ENCODE measurements around the gene CD19.
"Not testable (repeated sequence)": the region's sequence is repeated elsewhere in the genome, so short reads cannot be mapped to it uniquely, and the experiment has no call there.

Gene CD19

DNA sequence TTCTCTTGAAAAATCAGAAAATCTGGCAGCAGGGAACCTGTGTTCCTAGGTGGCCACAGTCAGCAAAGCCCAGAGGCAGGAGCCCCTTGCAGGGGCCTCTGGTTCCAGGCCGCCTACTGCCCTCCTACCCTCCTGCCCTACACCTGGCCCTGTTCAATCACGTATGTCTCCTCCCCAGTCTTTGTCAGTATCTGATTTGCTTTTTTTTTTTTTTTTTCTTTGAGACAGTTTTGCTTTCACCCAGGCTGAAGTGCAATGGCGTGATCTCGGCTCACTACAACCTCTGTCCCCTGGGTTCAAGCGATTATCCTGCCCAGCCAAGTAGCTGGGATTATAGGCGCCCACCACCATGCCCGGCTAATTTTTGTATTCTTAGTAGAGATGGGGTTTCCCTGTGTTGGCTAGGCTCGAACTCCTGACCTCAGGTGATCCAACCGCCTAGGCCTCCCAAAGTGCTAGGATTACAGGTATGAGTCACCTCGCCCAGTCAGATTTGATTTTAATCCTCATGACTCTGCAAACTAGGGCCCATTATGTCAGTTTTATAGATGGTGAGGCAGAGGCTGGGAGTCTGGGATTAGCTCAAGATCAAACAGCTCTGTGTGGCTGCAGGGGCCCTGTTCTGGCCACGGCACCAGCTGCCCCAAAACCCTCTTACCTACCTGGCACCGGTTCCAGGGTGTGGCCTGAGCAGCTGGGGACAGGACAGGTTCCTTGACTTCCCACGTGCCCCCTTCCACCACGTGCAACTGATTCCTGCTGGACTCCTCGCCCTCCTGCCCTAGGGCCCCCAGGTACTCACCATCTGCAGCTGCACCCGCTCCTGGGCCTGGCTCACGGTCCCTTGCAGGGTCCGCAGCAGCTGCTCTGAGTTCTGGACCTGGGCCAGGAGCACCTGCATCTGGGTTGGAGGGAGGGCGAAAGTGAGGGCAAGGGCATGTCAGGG, 21.4 kb upstream of the CD19 start:
- DNase-seq, result no peak

DNA sequence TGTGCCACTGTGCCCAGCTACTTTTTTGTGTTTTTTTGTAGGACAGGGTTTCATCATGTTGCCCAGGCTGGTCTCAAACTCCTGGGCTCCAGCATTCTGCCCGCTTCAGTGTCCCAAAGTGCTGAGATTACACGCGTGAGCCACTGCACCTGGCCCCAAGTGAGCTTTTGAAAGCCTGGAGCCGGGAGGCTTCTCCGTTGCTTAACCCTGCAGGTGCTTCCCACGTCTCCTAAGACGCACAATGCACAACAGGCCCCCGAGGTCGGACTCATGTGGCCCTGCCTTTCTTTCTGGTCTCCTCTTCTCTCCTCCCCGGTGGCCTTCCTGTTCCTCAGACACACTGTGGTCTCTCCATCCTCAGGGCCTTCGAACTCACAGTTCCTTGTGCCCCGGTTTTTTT, 19.2 kb upstream of the CD19 start:
- DNase-seq, result no peak

DNA sequence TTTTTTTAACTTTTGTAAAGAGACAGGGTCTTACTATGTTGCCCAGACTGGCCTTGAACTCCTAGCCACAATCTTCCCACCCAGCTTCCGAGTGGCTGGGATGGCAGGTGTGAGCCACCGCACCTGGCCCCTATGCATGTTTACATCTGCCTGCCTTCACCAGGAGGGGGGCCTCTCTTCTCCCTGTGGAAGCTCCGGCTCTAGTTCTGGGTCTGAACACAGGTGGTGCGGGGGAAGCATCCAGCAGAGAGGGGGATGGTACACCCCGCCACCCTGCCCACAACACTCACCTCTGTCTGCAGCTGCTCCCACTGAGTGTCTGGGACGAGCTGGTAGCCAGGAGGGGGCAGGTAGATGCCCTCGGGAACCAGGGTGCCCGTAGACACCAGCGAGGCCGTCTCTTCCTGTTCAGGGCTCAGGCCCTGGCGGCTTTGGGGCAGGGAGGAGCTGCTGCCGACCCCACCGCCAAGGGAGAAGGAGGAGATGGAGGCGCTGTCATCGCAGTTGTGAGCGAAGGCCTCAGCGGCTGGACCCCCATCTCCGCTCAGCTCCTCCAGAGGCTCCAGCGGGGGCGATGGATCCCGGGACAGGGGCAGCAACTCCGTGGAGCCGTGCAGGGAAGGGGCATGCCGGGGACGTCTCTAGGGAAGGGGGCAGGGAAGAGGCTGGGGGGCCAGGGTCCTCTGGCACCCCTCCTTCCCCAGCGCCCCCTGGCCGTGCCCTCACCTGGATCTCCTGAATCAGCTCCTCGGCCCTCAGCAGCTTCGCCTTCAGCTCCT, 17.6 kb upstream of the CD19 start:
- no peak for DNase-seq

DNA sequence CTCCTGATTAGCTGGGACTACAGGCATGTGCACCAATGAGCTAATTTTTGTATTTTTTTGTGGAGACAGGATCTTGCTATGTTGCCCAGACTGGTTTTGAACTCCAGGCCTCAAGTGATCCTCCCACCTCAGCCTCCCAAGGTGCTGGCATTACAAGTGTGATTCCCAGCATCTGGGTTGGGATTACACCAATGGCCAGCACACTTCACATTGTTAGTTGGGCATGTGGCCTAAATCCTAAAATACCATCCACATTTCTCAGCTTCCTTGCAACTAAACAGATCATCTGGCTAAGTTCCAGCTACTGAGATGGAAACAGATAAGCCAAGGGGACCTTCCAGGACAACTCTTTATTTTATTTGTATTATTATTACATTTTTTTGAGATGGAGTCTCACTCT, 16.6 kb upstream of the CD19 start:
- no peak for DNase-seq

DNA sequence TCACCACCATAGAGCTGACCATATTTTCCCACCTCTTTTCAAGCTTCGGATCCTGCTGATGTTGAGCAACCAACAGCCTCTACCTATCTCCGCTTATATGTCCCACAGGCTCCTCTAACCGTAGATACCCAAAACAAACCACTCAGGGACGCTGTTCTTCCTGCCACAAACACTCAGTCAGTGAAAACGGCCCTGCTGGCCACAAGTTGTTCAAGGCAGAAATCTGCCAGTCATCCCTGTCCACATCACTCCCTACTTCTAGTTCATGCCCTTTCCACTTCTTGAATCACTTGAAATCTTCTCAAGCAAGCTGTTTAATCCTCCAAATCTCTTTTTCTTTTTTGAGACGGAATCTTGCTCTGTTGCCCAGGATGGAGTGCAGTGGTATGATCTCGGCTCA, 14.7 kb upstream of the CD19 start:
- no peak for DNase-seq

DNA sequence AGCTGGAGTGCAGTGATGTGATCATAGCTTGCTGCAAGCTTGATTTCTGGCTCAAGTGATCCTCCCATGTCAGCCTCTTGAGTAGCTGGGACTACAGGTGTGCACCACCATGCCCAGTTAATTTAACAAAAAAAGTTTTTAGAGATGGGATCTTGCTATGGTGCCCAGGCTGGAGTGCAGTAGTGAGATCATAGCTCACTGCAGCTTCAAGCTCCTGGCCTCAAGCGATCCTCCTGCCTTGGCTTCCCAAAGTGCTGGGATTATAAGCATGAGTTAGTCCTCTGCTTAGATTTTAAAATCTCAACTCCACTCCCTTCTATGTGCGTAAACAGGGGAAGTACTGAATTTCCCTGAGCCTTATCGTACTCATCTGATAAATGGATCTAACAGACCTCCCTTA, 13.1 kb upstream of the CD19 start:
- no peak for DNase-seq

DNA sequence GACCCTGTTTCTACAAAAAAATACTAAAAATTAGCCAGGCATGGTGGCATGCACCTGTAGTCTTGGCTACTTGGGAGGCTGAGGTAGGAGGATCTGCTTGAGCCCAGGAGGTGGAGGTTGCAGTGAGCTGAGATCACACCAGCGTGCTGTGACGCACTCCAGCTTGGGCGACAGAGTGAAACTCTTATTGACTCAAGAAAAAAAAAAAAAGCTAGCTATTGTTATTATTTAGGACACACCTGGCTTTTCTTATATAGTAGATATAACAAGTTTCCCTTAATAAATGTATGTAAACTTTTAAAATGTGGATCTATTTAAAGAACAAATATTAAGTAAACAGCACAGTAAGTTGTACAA, 8.6 kb upstream of the CD19 start:
- DNase-seq, result no peak

DNA sequence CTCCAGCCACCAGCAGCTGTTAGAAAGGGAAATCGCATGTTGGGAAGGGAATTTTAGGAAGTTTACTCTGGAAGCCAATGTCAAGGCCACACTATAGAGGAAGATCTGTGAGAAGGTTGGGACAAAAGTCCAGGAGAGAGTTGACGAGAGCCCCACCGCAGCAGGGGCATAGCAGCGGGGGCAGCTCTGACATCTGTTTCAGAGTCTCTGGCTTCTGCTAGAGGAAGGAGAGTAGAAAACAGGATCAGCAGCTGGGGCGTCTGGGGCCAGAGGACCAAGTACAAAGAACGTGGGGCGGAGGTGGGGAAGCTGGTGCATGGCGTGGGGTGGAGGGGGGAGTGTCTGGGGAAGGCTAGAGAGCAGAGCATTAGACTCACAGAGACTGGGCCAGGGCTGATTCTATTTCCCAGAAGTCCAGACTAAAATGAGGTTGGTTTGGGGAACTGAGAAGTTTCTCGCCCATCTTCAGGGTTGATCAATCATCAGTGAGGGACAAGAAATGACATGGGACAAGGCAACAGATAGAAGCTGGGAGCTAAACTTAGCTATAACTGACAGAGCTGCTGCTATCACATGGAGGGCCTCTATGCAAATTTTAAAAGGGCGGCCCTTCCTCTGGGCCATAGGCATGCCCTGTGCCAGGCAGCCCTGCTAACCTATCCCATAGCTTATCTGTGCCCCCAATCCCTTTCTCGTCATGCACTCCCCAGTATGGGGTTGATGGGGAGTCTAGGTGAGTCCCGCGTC, 7.9 kb upstream of the CD19 start:
- peak; percentile 58 for DNase-seq

DNA sequence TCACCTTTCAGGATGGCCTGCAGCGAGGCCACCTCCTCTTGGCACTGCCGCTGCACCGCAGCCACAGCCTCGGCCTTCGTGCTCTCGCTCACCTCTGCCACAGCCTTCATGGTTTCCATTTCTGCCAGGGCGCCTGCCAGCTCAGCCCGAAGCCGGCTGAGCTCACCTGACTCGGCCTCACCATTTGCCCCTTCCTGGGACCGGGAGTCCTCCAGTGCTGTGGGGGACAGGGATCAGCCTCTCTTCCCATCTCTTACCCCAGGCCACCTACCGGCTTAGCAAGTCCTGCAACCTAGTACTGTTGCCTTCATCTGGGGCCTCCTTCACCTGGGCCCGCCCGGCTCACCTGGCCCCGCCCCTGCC, 7.4 kb upstream of the CD19 start:
- DNase-seq, result no peak

DNA sequence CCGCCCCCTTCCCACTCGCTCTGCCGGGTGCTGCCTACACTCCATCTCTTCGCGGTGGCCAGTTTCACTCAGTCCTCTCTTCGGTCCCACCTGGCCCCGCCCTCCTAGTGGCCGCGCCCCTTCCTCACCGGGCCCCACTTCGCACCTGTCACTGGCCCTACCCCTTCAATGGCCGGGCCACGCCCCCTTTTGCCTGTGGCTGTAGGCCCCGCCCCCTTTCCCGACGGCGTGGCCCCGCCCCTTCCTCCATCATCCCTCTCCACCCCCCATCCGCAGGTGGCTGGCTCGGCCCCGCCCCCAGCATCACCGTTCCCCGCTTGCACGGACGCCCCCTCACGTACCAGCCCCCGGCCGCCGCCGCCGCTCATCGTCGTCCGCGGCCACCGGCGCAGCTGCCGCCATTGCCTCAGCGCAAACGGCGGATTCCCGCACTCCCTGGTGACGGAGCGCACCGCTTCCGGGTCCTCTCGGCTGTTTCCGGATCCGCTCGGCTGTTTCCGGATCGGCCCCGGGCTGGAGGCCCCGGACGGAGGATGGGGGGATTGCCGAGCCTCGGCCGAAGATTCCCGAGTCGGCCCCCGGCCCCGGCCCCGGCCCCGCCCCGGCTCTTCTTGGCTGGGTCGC, 6.9 kb upstream of the CD19 start, which contains the start of gene RABEP2:
RABEP2 (minus strand) TSS at position 477 of the 624 bp plus-strand sequence; CDS start at position 402, 75 bp downstream.
- DNase-seq, result peak; percentile 97

DNA sequence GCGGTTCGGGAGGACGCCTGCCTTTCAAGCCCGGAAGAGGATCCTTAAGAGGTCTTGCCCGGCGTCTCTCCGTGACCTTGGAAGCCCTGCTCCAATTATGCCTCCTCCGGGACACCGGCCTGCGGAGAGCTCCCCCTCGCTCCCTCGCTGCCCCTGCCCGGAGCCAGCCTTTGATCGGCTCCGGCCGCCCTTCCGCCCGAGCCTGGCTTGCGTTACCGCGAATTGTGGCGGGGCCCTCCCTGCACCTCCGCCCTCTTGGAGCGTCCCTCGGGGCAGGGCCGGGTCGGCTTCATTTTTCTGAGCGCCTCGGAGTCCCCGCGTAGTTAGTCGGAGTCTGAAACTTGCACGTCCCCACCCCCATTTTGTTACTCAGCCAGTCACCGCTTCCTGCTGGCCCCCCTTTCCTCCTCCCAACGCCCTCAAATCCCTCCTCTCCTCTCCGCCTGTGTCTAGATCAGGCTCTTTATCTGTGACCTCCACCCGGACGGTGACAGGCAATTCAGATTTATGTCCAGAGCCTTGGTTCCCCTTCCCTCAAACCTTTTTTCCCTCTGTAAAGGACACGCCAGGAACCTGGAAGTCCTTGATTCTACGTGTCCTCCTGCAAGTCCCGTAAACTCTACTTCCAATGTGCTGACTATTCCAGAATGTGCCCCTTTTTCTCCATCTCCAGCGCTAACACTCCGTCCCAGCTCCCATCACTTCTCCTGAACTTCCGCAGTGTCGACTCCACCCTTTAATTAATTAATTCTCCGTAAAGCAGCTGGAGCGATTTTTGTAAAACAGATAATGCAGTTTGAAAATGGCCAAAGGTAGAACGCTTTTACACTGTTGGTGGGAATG, 6.2 kb upstream of the CD19 start:
- DNase-seq, result peak; percentile 67

DNA sequence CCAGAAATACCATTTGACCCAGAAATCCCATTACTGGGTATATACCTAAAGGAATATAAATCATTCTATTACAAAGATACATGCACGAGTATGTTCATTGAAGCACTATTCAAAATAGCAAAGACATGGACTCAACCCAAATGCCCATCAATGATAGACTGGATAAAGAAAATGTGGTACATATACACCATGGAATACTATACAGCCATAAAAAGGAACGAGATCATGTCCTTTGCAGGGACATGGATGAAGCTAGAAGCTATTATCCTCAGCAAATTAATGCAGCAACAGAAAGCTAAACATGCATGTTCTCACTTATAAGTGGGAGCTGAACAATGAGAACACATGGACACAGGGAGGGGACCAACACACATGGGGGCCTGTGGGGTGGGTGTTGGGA, 5.5 kb upstream of the CD19 start:
- not testable (repeated sequence) for DNase-seq

DNA sequence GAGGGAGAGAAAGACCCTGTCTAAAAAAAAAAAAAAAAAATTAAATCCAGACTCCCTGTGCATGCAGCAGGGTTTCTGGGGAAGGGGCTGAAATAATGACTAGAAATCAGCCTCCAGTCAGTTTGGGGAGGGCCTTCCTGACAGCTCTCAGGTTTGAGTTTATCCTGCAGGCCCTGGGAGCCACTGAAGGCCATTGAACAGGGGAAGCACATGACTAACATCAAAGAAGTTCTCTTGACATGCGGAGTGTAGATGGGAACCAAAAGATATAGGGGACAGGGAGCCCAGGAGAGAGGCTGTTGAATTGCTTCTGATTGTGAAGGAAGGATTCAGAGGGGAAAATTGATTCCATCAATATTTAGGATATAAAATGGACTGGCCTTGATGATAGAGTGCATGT, 4.0 kb upstream of the CD19 start:
- DNase-seq, result no peak

DNA sequence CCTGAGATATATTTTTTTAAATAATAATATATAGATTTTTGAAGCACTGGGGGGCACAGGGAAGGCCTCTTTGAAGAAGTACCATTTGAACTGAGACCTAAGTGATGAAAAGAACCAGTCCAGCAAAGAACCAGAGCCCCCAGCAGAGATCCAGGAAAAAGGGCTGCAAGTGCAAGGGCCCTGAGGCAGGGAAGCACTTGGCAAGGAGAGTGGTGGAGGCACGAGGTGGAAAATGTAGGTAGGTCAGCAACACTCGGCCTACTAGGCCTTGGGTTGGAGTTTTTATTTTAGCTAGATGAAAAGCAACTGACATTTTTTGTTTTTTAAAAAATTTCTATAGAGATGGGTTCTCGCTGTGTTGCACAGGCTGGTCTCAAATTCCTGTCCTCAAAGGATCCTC, 1.6 kb upstream of the CD19 start:
- no peak for DNase-seq

DNA sequence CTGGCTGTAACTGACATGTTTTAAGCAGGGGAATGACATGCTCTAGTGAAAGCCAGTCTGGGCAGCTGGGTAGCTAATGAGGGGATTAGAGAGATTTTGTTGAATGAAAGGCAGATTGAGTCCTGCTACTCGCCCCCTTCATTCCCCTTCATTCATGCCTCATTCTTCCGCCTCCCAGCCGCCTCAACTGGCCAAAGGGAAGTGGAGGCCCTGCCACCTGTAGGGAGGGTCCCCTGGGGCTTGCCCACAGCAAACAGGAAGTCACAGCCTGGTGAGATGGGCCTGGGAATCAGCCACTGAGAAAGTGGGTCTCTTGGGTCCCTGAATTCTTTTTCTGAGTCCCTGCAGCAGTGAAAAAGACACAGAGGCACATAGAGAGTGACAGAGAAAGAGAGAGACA, 1.1 kb upstream of the CD19 start:
- DNase-seq, result no peak

DNA sequence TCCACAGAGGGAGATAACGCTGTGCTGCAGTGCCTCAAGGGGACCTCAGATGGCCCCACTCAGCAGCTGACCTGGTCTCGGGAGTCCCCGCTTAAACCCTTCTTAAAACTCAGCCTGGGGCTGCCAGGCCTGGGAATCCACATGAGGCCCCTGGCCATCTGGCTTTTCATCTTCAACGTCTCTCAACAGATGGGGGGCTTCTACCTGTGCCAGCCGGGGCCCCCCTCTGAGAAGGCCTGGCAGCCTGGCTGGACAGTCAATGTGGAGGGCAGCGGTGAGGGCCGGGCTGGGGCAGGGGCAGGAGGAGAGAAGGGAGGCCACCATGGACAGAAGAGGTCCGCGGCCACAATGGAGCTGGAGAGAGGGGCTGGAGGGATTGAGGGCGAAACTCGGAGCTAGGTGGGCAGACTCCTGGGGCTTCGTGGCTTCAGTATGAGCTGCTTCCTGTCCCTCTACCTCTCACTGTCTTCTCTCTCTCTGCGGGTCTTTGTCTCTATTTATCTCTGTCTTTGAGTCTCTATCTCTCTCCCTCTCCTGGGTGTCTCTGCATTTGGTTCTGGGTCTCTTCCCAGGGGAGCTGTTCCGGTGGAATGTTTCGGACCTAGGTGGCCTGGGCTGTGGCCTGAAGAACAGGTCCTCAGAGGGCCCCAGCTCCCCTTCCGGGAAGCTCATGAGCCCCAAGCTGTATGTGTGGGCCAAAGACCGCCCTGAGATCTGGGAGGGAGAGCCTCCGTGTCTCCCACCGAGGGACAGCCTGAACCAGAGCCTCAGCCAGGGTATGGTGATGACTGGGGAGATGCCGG, 769 bp downstream of the CD19 start:
- DNase-seq, result no peak

DNA sequence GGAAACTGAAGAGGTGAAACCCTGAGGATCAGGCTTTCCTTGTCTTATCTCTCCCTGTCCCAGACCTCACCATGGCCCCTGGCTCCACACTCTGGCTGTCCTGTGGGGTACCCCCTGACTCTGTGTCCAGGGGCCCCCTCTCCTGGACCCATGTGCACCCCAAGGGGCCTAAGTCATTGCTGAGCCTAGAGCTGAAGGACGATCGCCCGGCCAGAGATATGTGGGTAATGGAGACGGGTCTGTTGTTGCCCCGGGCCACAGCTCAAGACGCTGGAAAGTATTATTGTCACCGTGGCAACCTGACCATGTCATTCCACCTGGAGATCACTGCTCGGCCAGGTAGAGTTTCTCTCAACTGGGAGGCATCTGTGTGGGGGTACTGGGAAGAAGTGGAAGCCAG, 1.4 kb downstream of the CD19 start:
- DNase-seq, result no peak

DNA sequence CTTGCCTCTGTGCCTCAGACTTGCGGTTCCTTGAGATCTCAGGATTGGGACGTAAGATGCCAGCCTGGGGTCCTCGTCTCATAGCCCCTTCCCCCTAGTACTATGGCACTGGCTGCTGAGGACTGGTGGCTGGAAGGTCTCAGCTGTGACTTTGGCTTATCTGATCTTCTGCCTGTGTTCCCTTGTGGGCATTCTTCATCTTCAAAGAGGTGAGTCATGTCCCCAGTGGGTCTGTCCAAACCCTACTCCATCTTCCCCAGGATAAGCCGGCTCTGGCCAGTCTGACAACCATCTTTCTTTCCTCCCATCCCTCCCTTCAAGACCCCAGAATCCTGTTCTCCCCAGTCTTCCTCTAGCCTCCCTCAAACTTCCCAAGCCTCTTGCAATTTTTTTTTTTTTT, 3.6 kb downstream of the CD19 start:
- no peak for DNase-seq

DNA sequence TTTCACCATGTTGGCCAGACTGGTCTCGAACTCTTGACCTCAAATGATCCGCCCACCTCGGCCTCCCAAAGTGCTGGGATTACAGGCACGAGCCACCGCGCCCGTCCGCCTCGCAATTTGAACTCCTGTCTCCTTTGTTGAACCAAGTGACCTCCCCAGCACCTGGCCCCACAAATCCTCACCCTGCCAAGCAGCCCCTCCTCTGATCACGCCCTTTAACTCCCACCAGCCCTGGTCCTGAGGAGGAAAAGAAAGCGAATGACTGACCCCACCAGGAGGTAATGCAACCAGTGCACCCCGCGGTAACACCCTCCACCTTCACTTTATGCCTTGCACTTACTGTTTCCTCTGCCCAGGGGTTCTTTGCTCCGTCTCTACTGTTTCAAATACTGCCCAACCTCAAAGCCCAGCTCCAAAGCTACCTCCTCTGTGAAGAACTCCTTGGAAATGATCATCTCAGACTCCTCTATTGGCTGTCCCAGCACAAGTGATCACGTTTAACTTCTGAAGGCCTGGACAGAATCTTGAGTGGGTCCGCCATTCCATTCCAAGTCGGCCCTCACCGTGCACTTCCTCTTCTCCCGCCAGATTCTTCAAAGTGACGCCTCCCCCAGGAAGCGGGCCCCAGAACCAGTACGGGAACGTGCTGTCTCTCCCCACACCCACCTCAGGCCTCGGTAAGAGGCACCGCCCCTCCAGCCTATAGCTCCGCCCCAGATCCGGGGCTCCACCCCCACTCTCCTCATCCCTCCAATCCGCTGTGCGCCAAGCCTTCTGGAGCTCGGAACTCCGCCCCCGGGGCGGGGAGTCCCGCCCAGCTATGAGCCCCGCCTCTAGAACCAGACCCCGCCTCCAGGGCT, 4.4 kb downstream of the CD19 start:
- DNase-seq, result peak; percentile 98

DNA sequence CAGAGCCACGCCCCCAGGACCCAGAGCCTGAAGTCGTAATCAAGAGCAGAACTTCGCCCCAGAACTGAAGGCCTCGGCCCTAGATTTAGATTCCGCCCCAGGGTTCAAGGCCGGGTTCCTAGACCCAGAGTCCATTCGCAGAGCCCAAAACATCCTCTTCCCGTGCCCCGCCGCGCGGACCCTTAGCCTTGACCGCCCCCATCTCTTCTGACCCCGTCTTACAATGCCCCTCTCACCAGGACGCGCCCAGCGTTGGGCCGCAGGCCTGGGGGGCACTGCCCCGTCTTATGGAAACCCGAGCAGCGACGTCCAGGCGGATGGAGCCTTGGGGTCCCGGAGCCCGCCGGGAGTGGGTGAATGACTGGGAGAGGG, 5.0 kb downstream of the CD19 start:
- no peak for DNase-seq

All from suppressor macrophage treated with lipopolysaccharide for 4 hours (primary cell).